AG04450 (cell line): ENCODE measurements around the gene PGAP6. TPM values are rescaled to one million over a fixed set of nuclear protein-coding genes. Genes with fewer than 3 reads are reported as not detected.
"Not testable (repeated sequence)": the region's sequence is repeated elsewhere in the genome, so short reads cannot be mapped to it uniquely, and the experiment has no call there.

Experiments
- CTCF ChIA-PET: fragments of 300-600, 350-600 bp; formaldehyde crosslinking; extraction: SDS; loops from one replicate; lab custom pipeline; 2022; ENCODE audit warnings: antibody characterized with exemption, inconsistent platforms; lab: Charles Lee
- POLR2A ChIA-PET: fragments of 350-600 bp; formaldehyde crosslinking; extraction: SDS; loops from one replicate; lab custom pipeline; 2021; ENCODE audit warnings: antibody characterized with exemption, inconsistent platforms; lab: Yijun Ruan, JAX
- DNase-seq: peaks from one replicate; pipeline ENCODE4 v3.0.0-alpha.2; 2011; ENCODE audit warnings: low read depth, low spot score
- H3K27ac ChIP-seq: one replicate; pipeline ENCODE4 v1.5.1; 2012; ENCODE audit warnings: low read depth, low read length, control low read depth
- H3K27me3 ChIP-seq: one replicate; pipeline ENCODE4 v1.6.0; 2012; ENCODE audit warnings: low read length; ENCODE audit not compliant: control insufficient read depth, insufficient read depth
- H3K4me3 ChIP-seq: 2 replicates; pipeline ENCODE4 v1.5.1; 2011; ENCODE audit warnings: mild to moderate bottlenecking, low read depth, low read length, control low read depth
- H3K9me3 ChIP-seq: 2 replicates; pipeline ENCODE4 v1.5.1; 2012; ENCODE audit warnings: low read length; ENCODE audit not compliant: control insufficient read depth, insufficient read depth
- polyA plus RNA-seq: library from polyadenylated mRNA; depleted of rRNA; stranded (reverse); fragments of >200 nt; gene quantifications from 2 replicates; pipeline ENCODE4 v1.2.3, GENCODE V29; 2011
- TF ChIP-seq, protein P1 (sequence below): IDR thresholded peaks from 2 replicates; pipeline ENCODE4 v1.5.1; 2011; ENCODE audit warnings: low read depth, low read length, control low read depth, inconsistent platforms

Gene PGAP6
- polyA plus RNA-seq, 1 experiment: 40.8 TPM

DNA sequence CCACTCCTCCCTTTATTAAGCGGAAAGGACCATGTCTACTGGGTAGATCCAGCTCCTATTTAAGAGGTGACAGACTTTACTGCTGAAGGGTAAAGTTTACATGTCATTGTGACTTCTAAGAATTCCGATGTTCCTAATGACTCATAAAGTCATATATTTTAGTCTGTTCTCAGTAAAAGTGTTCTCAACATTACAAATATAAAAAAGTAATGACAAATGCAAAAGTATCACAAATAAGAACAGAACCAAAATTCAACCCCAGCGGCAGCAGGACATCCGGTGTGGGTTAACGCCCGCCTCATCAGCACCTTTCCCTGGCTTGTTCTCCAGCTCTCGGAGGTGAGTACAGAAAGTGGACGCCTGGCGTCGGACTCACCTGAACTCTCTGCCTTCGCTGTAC, 36.0 kb downstream of the PGAP6 start:
- TF ChIP-seq, protein P1, sequence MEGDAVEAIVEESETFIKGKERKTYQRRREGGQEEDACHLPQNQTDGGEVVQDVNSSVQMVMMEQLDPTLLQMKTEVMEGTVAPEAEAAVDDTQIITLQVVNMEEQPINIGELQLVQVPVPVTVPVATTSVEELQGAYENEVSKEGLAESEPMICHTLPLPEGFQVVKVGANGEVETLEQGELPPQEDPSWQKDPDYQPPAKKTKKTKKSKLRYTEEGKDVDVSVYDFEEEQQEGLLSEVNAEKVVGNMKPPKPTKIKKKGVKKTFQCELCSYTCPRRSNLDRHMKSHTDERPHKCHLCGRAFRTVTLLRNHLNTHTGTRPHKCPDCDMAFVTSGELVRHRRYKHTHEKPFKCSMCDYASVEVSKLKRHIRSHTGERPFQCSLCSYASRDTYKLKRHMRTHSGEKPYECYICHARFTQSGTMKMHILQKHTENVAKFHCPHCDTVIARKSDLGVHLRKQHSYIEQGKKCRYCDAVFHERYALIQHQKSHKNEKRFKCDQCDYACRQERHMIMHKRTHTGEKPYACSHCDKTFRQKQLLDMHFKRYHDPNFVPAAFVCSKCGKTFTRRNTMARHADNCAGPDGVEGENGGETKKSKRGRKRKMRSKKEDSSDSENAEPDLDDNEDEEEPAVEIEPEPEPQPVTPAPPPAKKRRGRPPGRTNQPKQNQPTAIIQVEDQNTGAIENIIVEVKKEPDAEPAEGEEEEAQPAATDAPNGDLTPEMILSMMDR: no peak
- Histone ChIP-seq H3K4me3 (no peak overlapping the region), H3K27ac (no peak overlapping the region), H3K9me3 (no peaks in the 10 kb centered on the region; the same call in 1 of the 2 replicates), H3K27me3 (no peaks in the 10 kb centered on the region)
- ChIA-PET POLR2A (interaction anchor here (0.5 to 0.6 kb wide), 2 partner anchors 9 to 106 kb away, joined by 3 to 5 read pairs; no protein-coding TSS in a partner anchor), CTCF (interaction anchor here (1.1 to 1.5 kb wide), 2 partner anchors 16 to 249 kb away, joined by 3 to 6 read pairs; no protein-coding TSS in a partner anchor)
- no peak for DNase-seq

DNA sequence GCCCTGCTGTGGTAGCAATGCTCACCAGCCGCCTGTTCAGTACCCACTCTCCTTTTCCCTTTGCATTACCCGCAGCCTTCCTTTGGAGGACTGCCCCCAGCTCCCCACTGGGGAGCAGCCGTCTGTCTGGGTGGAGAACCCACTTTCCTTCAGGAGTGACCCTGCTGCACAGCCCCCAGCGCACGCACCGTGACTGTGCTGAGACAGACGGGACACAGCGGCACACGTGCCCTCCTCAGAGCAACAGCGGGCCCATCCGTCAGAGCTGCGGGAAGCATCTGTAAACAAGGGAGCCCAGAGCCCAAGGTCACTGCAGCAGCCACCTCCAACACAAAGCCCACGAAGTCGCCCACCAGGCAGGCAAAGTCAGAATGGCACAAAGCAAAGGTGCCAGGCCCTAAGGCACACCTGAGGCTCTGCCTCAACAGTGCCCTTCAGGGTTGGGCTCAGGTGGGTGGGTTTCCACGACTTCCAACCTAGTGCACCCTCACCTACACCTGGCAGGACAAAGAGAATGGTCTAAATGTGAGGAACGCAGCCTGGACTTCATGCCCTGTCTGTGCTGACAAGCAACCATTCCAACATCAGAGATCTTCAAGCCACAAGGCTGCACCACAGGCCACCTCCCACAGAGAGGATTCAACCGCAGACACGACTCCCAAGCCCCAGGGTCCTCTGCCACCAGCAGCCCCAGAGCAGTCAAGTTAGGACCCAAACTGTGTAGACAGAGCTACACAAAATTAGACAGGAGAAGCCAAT, 39.1 kb downstream of the PGAP6 start:
- Histone ChIP-seq H3K27ac (no peak overlapping the region), H3K27me3 (no peaks in the 10 kb centered on the region), H3K4me3 (no peak overlapping the region), H3K9me3 (no peaks in the 10 kb centered on the region; the same call in 1 of the 2 replicates)
- POLR2A ChIA-PET: no interaction called here
- CTCF ChIA-PET: interaction anchor here (0.6 to 0.8 kb wide), 2 partner anchors 161 to 1622 kb away, joined by 3 to 4 read pairs; partner anchors contain the start of gene RPS2
- TF ChIP-seq, protein P1: no peak
- no peak for DNase-seq

DNA sequence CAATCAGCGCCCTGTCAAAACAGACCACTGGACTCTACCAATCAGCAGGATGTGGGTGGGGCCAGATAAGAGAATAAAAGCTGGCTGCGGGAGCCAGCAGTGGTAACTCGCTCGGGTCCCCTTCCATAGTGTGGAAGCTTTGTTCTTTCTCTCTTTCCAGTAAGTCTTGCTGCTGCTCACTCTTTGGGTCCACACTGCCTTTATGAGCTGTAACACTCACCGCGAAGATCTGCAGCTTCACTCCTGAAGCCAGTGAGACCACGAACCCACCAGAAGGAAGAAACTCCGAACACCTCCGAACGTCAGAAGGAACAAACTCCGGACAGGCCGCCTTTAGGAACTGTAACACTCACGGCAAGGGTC, 39.8 kb downstream of the PGAP6 start:
- H3K9me3 ChIP-seq, DNase-seq, POLR2A ChIA-PET, H3K27me3 ChIP-seq, H3K4me3 ChIP-seq, H3K27ac ChIP-seq: not testable (repeated sequence)
- CTCF ChIA-PET: interaction anchor here (0.6 to 0.8 kb wide), 2 partner anchors 160 to 1623 kb away, joined by 3 to 4 read pairs; partner anchors contain the start of gene RPS2

DNA sequence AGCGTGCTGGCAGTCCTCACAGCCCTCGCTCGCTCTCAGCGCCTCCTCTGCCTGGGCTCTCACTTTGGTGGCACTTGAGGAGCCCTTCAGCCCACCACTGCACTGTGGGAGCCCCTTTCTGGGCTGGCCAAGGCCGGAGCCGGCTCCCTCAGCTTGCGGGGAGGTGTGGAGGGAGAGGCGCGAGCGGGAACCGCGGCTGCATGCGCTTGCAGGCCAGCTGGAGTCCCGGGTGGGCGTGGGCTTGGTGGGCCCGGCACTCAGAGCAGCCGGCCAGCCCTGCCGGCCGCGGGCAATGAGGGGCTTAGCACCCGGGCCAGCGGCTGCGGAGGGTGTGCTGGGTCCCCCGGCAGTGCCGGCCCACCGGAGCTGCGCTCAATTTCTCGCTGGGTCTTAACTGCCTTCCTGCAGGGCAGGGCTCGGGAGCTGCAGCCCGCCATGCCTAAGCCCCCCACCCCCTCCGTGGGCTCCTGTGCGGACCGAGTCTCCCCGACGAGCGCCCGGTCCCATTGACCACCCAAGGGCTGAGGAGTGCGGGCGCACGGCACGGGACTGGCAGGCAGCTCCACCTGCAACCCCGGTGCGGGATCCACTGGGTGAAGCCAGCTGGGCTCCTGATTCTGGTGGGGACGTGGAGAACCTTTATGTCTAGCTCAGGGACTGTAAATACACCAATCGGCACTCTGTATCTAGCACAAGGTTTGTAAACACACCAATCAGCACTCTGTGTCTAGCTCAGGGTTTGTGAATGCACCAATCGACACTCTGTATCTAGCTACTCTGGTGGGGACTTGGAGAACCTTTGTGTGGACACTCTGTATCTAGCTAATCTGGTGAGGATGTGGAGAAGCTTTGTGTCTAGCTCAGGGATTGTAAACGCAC, 40.4 kb downstream of the PGAP6 start:
- CTCF ChIA-PET: interaction anchor here (0.8 kb wide), 1 partner anchor 160 kb away, joined by 3 read pairs; no protein-coding TSS in a partner anchor
- H3K4me3 ChIP-seq, H3K27ac ChIP-seq, H3K27me3 ChIP-seq, POLR2A ChIA-PET, H3K9me3 ChIP-seq, DNase-seq: not testable (repeated sequence)

DNA sequence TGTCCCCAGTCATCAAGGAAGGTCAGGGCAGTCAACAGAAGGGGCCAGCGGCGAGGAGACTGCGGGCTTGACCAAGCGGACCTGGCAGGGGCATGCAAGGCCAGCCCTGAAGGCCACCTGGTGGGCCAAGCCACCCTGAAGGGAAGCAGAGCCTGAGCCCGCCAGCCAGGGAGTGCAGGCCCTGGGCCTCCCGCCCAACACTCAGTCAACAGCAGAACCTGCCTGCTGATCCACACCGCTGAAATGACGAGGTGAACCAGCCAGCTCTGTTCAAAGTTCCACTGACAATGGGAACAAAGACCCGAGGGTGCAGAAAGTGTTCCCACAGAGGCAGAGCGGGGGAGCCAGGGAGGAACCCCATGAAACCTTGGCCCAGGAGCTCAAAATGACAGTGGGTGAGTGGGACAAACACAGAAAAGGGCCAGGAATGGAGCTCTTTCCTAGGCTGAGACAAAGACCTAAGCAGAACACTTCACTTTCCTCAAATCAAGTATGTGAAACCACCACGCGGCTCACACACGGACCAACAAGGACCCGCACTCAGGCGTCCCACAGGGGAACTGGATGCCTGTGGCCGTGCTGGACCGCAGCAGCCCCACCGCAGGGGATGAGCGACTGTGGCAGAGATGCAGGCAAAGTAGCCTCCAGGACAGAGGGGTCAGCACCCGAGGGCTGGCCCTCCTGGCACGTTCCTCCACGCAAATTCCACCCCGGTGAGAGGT, 41.2 kb downstream of the PGAP6 start:
- Histone ChIP-seq H3K4me3 (no peak overlapping the region), H3K9me3 (no peaks in the 10 kb centered on the region; the same call in 1 of the 2 replicates), H3K27me3 (no peaks in the 10 kb centered on the region), H3K27ac (no peak overlapping the region)
- CTCF ChIA-PET: no interaction called here
- DNase-seq: no peak
- TF ChIP-seq, protein P1: no peak
- POLR2A ChIA-PET: no interaction called here
